K562 (cell line): ENCODE measurements around the gene CNTD1. TPM values are rescaled to one million over a fixed set of nuclear protein-coding genes. Genes with fewer than 3 reads are reported as not detected.

Experiments used
- ATAC-seq: fragments of 200-7000 bp; cut with Tn5 transposase; 3 replicates; pipeline ENCODE4 v1.9.1; 2020; ENCODE audit warnings: moderate library complexity
- BruUV-seq: library from RNA; stranded (reverse); fragments of 400-500 nt; replicated peaks from 2 replicates; lab custom pipeline; 2021; lab: Mats Ljungman, UMichigan
- CTCF ChIA-PET: fragments of 300-600 bp; formaldehyde crosslinking; extraction: SDS; loops from one replicate; lab custom pipeline; 2021; ENCODE audit warnings: low intra/inter-chr PET ratio; lab: Yijun Ruan, JAX
- POLR2A ChIA-PET: fragments of 300-600, 350-650 bp; sonication (Branson Sonifier 250); formaldehyde crosslinking; extraction: SDS; loops from one replicate; lab custom pipeline; 2021; ENCODE audit warnings: antibody characterized with exemption, inconsistent platforms; lab: Yijun Ruan, JAX
- DNase-seq, 4 experiments: peaks; one replicate each; pipeline versions ENCODE4 v3.0.0 to v3.0.0-alpha.2; 2011 to 2018; ENCODE audit warnings: low spot score in 3 of 4, mixed read lengths in 3 of 4; ENCODE audit errors: extremely low read depth in 1 of 4
- FAIRE-seq: peaks from 2 replicates; lab custom pipeline; 2011; peaks lifted over from hg19 to GRCh38; lab: Jason Lieb, UNC
- H2AFZ ChIP-seq: 2 replicates; pipeline ENCODE4 v1.6.0; 2011; ENCODE audit warnings: low read depth, low read length, control low read depth, inconsistent platforms
- H3K27ac ChIP-seq: fragments of 200-600 bp; 3 replicates; pipeline ENCODE4 v1.8.0; 2011; ENCODE audit warnings: low read depth, mild to moderate bottlenecking, control low read depth, inconsistent platforms, low read length, moderate library complexity, mixed read lengths; ENCODE audit errors: extremely low read depth
- H3K27me3 ChIP-seq, 2 experiments: fragments of 300-600 bp in 1 of 2; 2 replicates in 1 of 2; 3 replicates in 1 of 2; pipeline versions ENCODE4 v1.6.0 to v1.8.0; 2011; ENCODE audit warnings: inconsistent platforms in 2 of 2, low read length in 2 of 2, mild to moderate bottlenecking in 1 of 2, mixed read lengths in 1 of 2, moderate library complexity in 1 of 2; ENCODE audit not compliant: control insufficient read depth in 2 of 2, insufficient read depth in 2 of 2
- H3K36me3 ChIP-seq: fragments of 300-600 bp; 3 replicates; pipeline ENCODE4 v1.8.0; 2011; ENCODE audit warnings: mild to moderate bottlenecking, low read length, inconsistent platforms; ENCODE audit not compliant: control insufficient read depth, insufficient read depth
- H3K4me1 ChIP-seq, 2 experiments: fragments of 200-600 bp in 1 of 2; replicated peaks in 1 of 2; 2 replicates in 1 of 2; 3 replicates in 1 of 2; pipeline versions ENCODE4 v1.5.1 to v1.8.0; 2011; ENCODE audit warnings: inconsistent platforms in 2 of 2, low read length in 2 of 2, mild to moderate bottlenecking in 1 of 2, mixed read lengths in 1 of 2, moderate library complexity in 1 of 2; ENCODE audit not compliant: control insufficient read depth in 2 of 2, insufficient read depth in 2 of 2
- H3K4me2 ChIP-seq: 2 replicates; pipeline ENCODE4 v1.6.1; 2011; ENCODE audit warnings: low read length, control low read depth, inconsistent platforms, mixed read lengths; ENCODE audit not compliant: insufficient read depth
- H3K4me3 ChIP-seq: fragments of 200-600 bp; sonication (generic), shearing (Covaris generic); 2 replicates; pipeline ENCODE4 v1.5.1; 2016; ENCODE audit warnings: control low read depth, inconsistent platforms
- H3K79me2 ChIP-seq: fragments of 200-600 bp; 3 replicates; pipeline ENCODE4 v1.8.0; 2011; ENCODE audit warnings: low read length, inconsistent platforms; ENCODE audit not compliant: control insufficient read depth, insufficient read depth
- H3K9ac ChIP-seq, 2 experiments: 2 replicates each; pipeline versions ENCODE4 v1.6.0 to v1.6.1; 2011; ENCODE audit warnings: low read depth in 2 of 2, low read length in 2 of 2, control low read depth in 1 of 2, inconsistent platforms in 1 of 2, mild to moderate bottlenecking in 1 of 2, mixed read lengths in 1 of 2; ENCODE audit not compliant: insufficient read depth in 1 of 2
- H3K9me1 ChIP-seq: one replicate; pipeline ENCODE4 v1.6.0; 2011; ENCODE audit warnings: inconsistent platforms, mild to moderate bottlenecking, low read length, moderate library complexity; ENCODE audit not compliant: control insufficient read depth, insufficient read depth
- H3K9me3 ChIP-seq: replicated peaks from 2 replicates; pipeline ENCODE4 v1.5.1; 2011; ENCODE audit warnings: low read depth, low read length, inconsistent platforms; ENCODE audit not compliant: control insufficient read depth, insufficient read depth
- H4K20me1 ChIP-seq: replicated peaks from 2 replicates; pipeline ENCODE4 v1.6.1; 2011; ENCODE audit warnings: low read length, inconsistent platforms, mixed read lengths; ENCODE audit not compliant: control insufficient read depth, insufficient read depth
- NFXL1 ChIP-seq: fragments of 450-650 bp; formaldehyde crosslinking; IDR thresholded peaks from 2 replicates; pipeline ENCODE4 v1.4.0; 2021; ENCODE audit warnings: mild to moderate bottlenecking
- PHF8 ChIP-seq: fragments of 200-600 bp; sonication (generic); IDR thresholded peaks from 2 replicates; pipeline ENCODE4 v1.6.1; 2012; ENCODE audit warnings: mixed run types, mild to moderate bottlenecking, inconsistent platforms, low read length, moderate library complexity, borderline replicate concordance
- REST ChIP-seq, 2 experiments: fragments of 450-650 bp; formaldehyde crosslinking in 1 of 2; IDR thresholded peaks; 2 replicates each; pipeline versions ENCODE4 v1.4.0 to v1.6.1; 2014 to 2020; ENCODE audit warnings: mild to moderate bottlenecking in 2 of 2, borderline replicate concordance in 1 of 2, low read depth in 1 of 2
- ZNF146 ChIP-seq: IDR thresholded peaks from one replicate; pipeline ENCODE4 v1.6.1; 2018; ENCODE audit warnings: missing compliant biosample characterization; ENCODE audit not compliant: unreplicated experiment
- ZNF695 ChIP-seq: fragments of 450-650 bp; formaldehyde crosslinking; IDR thresholded peaks from 2 replicates; pipeline ENCODE4 v1.4.0; 2020; ENCODE audit warnings: mild to moderate bottlenecking, moderate library complexity
- ZNF785 ChIP-seq: fragments of 250-450 bp; sonication (Bioruptor Pico); IDR thresholded peaks from 2 replicates; pipeline ENCODE4 v1.4.0; 2020; ENCODE audit warnings: mild to moderate bottlenecking
- WGBS: fragments of 100-300 bp; shearing (Covaris generic); methylation state at CpG from one replicate; pipeline ENCODE4 v1.1.6; 2016; ENCODE audit warnings: low coverage, mixed read lengths; ENCODE audit not compliant: insufficient coverage; ENCODE audit errors: missing lambda C conversion rate; 5-methylcytosine and 5-hydroxymethylcytosine counted together
- in situ Hi-C: fragments of 300-500 bp; cut with MboI; formaldehyde crosslinking; loops from 4 replicates; pipeline ENCODE4 v1.15.0; 2018; ENCODE audit warnings: inconsistent platforms, mixed read lengths
- intact Hi-C: fragments of 100-400 bp; cut with micrococcal nuclease; formaldehyde crosslinking; loops from 2 replicates; pipeline ENCODE4 v1.14.2; 2022
- polyA plus RNA-seq, 8 experiments: library from polyadenylated mRNA; depleted of rRNA in 4 of 8; stranded (reverse) in 5 of 8; unstranded in 3 of 8; fragments of >200 nt; fragmentation: Nextera tagmentation in 2 of 8; fragmentation: Illumina TruSeq in 1 of 8; extraction: Ambion mirVana in 2 of 8; extraction: Trizol in 1 of 8; gene quantifications; 2 replicates each; pipeline versions ENCODE4 v1.2.1 to v1.2.3, GENCODE V29; 2011 to 2014; ENCODE audit warnings: inconsistent platforms in 1 of 8, missing spikeins in 1 of 8
- total RNA-seq, 7 experiments: library from RNA; depleted of rRNA in 6 of 7; stranded (reverse); fragments of >200 nt in 6 of 7; fragmentation: Illumina TruSeq in 2 of 7; extraction: Trizol in 2 of 7; gene quantifications; 2 replicates each; pipeline versions ENCODE4 v1.2.1 to v1.2.3, GENCODE V29; 2011 to 2021; ENCODE audit warnings: low replicate concordance in 1 of 7

Gene CNTD1
- total and polyA plus RNA-seq, 9 of the 15 experiments (the other 6 are each of a cell fraction or from before 2014, with no cell fraction given) = 0.12 to 0.86 (median 0.41) TPM; not detected in 1

GRCh38 chr17:42848093-42848492 is 49.4 kb downstream of the CNTD1 start:
- H2AFZ ChIP-seq = no peak overlapping the region
- no peaks in the 10 kb centered on the region for H3K9me1 ChIP-seq
- intact Hi-C loops = no loop called here
- CTCF ChIA-PET = no interaction called here
- peaks cover 28% of the 10 kb centered on the region for H3K36me3 ChIP-seq
- 0 out of 2 replicates have a peak, but pooled peaks cover 2% of the 10 kb centered on the region for H4K20me1 ChIP-seq
- H3K4me1 ChIP-seq = peaks cover 3 to 10% of the 10 kb centered on the region in 2 experiments; a peak in 3 of 5 replicates
- no peaks in the 10 kb centered on the region; the same call in 2 of the 3 replicates for H3K79me2 ChIP-seq
- ATAC-seq = no peak
- TF ChIP-seq ZNF785 (CRISPR knock-in tag) = no peak
- TF ChIP-seq ZNF146 (CRISPR knock-in tag) = no peak
- no peak for TF ChIP-seq PHF8
- TF ChIP-seq REST (IDR thresholded peaks at IDR 0.05; ENCODE audit: borderline replicate concordance) = no peak
- no peak for TF ChIP-seq REST (CRISPR knock-in tag; IDR thresholded peaks at IDR 0.05; ENCODE audit: low read depth)
- no peak for TF ChIP-seq NFXL1 (CRISPR knock-in tag)
- TF ChIP-seq ZNF695 (CRISPR knock-in tag) = no peak
- H3K4me3 ChIP-seq = no peak overlapping the region
- BruUV-seq = no TSS peak
- no peaks in the 10 kb centered on the region for H3K9me3 ChIP-seq
- in situ Hi-C loops = no loop called here
- DNase-seq = no peak
- no peak for FAIRE-seq
- H3K4me2 ChIP-seq = no peak overlapping the region
- H3K27me3 ChIP-seq = no peaks in the 10 kb centered on the region
- no peak overlapping the region for H3K27ac ChIP-seq
- no peak overlapping the region for H3K9ac ChIP-seq
- 42% methylated on average over 3 of the region's 3 CpGs for WGBS
- POLR2A ChIA-PET = interaction anchor here (0.6 to 1.6 kb wide), 8 partner anchors 12 to 164 kb away, joined by 3 to 8 read pairs (median 3); partner anchors contain the start of gene RPL27
